Activated naive CD8-positive, alpha-beta T cell treated with anti-CD3 and anti-CD28 coated beads, Interleukin-2, amount 50 U/mL, for 24 hours (primary cell): ENCODE measurements around the gene AHCYL2.
"Not testable (repeated sequence)": the region's sequence is repeated elsewhere in the genome, so short reads cannot be mapped to it uniquely, and the experiment has no call there.

ENCODE experiments used
- ATAC-seq: fragments of 150-1000 bp; cut with Tn5 transposase; one replicate; pipeline ENCODE4 v1.10.0; 2021
- DNase-seq: peaks from one replicate; pipeline ENCODE4 v3.0.0; 2021
- H3K27ac Mint-ChIP-seq: one replicate; pipeline ENCODE4 v1.8.0; 2021; ENCODE audit warnings: mild to moderate bottlenecking, mixed read lengths
- H3K27me3 Mint-ChIP-seq: one replicate; pipeline ENCODE4 v1.8.0; 2021; ENCODE audit warnings: mixed read lengths
- H3K36me3 Mint-ChIP-seq: one replicate; pipeline ENCODE4 v1.8.0; 2021; ENCODE audit warnings: low read depth, mixed read lengths
- H3K4me1 Mint-ChIP-seq: one replicate; pipeline ENCODE4 v1.8.0; 2021; ENCODE audit warnings: mixed read lengths
- H3K4me3 Mint-ChIP-seq: one replicate; pipeline ENCODE4 v1.8.0; 2021; ENCODE audit warnings: mild to moderate bottlenecking, moderate library complexity, mixed read lengths
- H3K9me3 Mint-ChIP-seq: one replicate; pipeline ENCODE4 v1.8.0; 2021; ENCODE audit warnings: mixed read lengths

The AHCYL2 gene

GRCh38 chr7:129216821-129217416 lies 7.9 kb upstream of the AHCYL2 start:
- not testable (repeated sequence) for H3K9me3 Mint-ChIP-seq, H3K4me1 Mint-ChIP-seq, H3K4me3 Mint-ChIP-seq, H3K36me3 Mint-ChIP-seq, DNase-seq, H3K27me3 Mint-ChIP-seq, ATAC-seq, H3K27ac Mint-ChIP-seq

GRCh38 chr7:129218514-129219062 lies 6.2 kb upstream of the AHCYL2 start:
- H3K36me3 Mint-ChIP-seq = no peaks in the 10 kb centered on the region
- H3K9me3 Mint-ChIP-seq = no peaks in the 10 kb centered on the region
- H3K27me3 Mint-ChIP-seq = peaks cover 3% of the 10 kb centered on the region
- DNase-seq = peak; percentile 82
- H3K4me3 Mint-ChIP-seq = no peak overlapping the region
- peaks cover 14% of the 10 kb centered on the region for H3K4me1 Mint-ChIP-seq
- ATAC-seq = peak; percentile 84
- no peak overlapping the region for H3K27ac Mint-ChIP-seq

GRCh38 chr7:129219166-129219565 lies 5.7 kb upstream of the AHCYL2 start:
- peaks cover 17% of the 10 kb centered on the region for H3K4me1 Mint-ChIP-seq
- not testable (repeated sequence) for H3K9me3 Mint-ChIP-seq, H3K27ac Mint-ChIP-seq, ATAC-seq, H3K27me3 Mint-ChIP-seq, DNase-seq, H3K4me3 Mint-ChIP-seq, H3K36me3 Mint-ChIP-seq

- ATAC-seq (no peak), DNase-seq (no peak)
- peaks cover 32% of the 10 kb centered on the region for H3K4me1 Mint-ChIP-seq
- H3K36me3 Mint-ChIP-seq = no peaks in the 10 kb centered on the region
- peak overlapping the region; percentile 50 for H3K4me3 Mint-ChIP-seq
- peak overlapping the region; percentile 31 for H3K27ac Mint-ChIP-seq
- H3K9me3 Mint-ChIP-seq = no peaks in the 10 kb centered on the region
- H3K27me3 Mint-ChIP-seq = peaks cover 3% of the 10 kb centered on the region
Measured at GRCh38 chr7:129222064-129222463, 2.8 kb upstream of the AHCYL2 start.

GRCh38 chr7:129225206-129225930 lies 538 bp downstream of the AHCYL2 start:
- ATAC-seq = peak; percentile 34
- peaks cover 32% of the 10 kb centered on the region for H3K4me1 Mint-ChIP-seq
- no peaks in the 10 kb centered on the region for H3K9me3 Mint-ChIP-seq

GRCh38 chr7:129225931-129226572 lies 1.2 kb downstream of the AHCYL2 start:
- Mint-ChIP-seq H3K27me3 (no peaks in the 10 kb centered on the region), H3K4me3 (peak overlapping the region; percentile 89), H3K4me1 (peaks cover 32% of the 10 kb centered on the region), H3K27ac (peak overlapping the region; percentile 49), H3K9me3 (no peaks in the 10 kb centered on the region), H3K36me3 (no peaks in the 10 kb centered on the region)
- no peak for ATAC-seq
- DNase-seq = no peak

More at GRCh38 chr7:129225206-129225930, 538 bp downstream of the AHCYL2 start:
- DNase-seq = peak; percentile 62
- H3K27ac Mint-ChIP-seq = peak overlapping the region; percentile 49
- H3K4me3 Mint-ChIP-seq = peak overlapping the region; percentile 89
- no peaks in the 10 kb centered on the region for H3K36me3 Mint-ChIP-seq
- no peaks in the 10 kb centered on the region for H3K27me3 Mint-ChIP-seq

GRCh38 chr7:129227646-129228578 lies 3.1 kb downstream of the AHCYL2 start:
- Mint-ChIP-seq H3K4me3 (no peak overlapping the region), H3K27me3 (no peaks in the 10 kb centered on the region), H3K27ac (no peak overlapping the region), H3K9me3 (no peaks in the 10 kb centered on the region), H3K4me1 (peaks cover 22% of the 10 kb centered on the region), H3K36me3 (no peaks in the 10 kb centered on the region)
- ATAC-seq (no peak), DNase-seq (no peak)

- DNase-seq = no peak
- no peaks in the 10 kb centered on the region for H3K9me3 Mint-ChIP-seq
- no peak overlapping the region for H3K27ac Mint-ChIP-seq
- no peak overlapping the region for H3K4me3 Mint-ChIP-seq
- peaks cover 17% of the 10 kb centered on the region for H3K4me1 Mint-ChIP-seq
- H3K36me3 Mint-ChIP-seq = no peaks in the 10 kb centered on the region
- ATAC-seq = no peak
- no peaks in the 10 kb centered on the region for H3K27me3 Mint-ChIP-seq
Measured at GRCh38 chr7:129228633-129229032, 3.8 kb downstream of the AHCYL2 start.

- Mint-ChIP-seq H3K27me3 (no peaks in the 10 kb centered on the region), H3K9me3 (no peaks in the 10 kb centered on the region), H3K36me3 (peaks cover 7% of the 10 kb centered on the region), H3K4me1 (peaks cover 2% of the 10 kb centered on the region), H3K27ac (no peak overlapping the region), H3K4me3 (no peak overlapping the region)
- ATAC-seq (no peak), DNase-seq (no peak)
Measured at GRCh38 chr7:129231666-129232065, 6.8 kb downstream of the AHCYL2 start.

- no peak for DNase-seq
- Mint-ChIP-seq H3K4me1 (no peaks in the 10 kb centered on the region), H3K36me3 (peaks cover 7% of the 10 kb centered on the region), H3K9me3 (no peaks in the 10 kb centered on the region), H3K27ac (no peak overlapping the region), H3K27me3 (no peaks in the 10 kb centered on the region), H3K4me3 (no peak overlapping the region)
- ATAC-seq = no peak
Measured at GRCh38 chr7:129238546-129238945, 13.7 kb downstream of the AHCYL2 start.

GRCh38 chr7:129240119-129240820 lies 15.4 kb downstream of the AHCYL2 start:
- Mint-ChIP-seq H3K27ac (no peak overlapping the region), H3K27me3 (no peaks in the 10 kb centered on the region), H3K4me3 (no peak overlapping the region), H3K4me1 (no peaks in the 10 kb centered on the region), H3K9me3 (peaks cover 8% of the 10 kb centered on the region), H3K36me3 (peaks cover 10% of the 10 kb centered on the region)
- ATAC-seq (no peak), DNase-seq (no peak)

- H3K27me3 Mint-ChIP-seq = no peaks in the 10 kb centered on the region
- ATAC-seq (no peak), DNase-seq (no peak)
- H3K27ac Mint-ChIP-seq = no peak overlapping the region
- no peak overlapping the region for H3K4me3 Mint-ChIP-seq
- H3K36me3 Mint-ChIP-seq = peaks cover 15% of the 10 kb centered on the region
- H3K4me1 Mint-ChIP-seq = no peaks in the 10 kb centered on the region
- peaks cover 12% of the 10 kb centered on the region for H3K9me3 Mint-ChIP-seq
Measured at GRCh38 chr7:129244220-129244619, 19.4 kb downstream of the AHCYL2 start.

- Mint-ChIP-seq H3K27ac (no peak overlapping the region), H3K4me1 (no peaks in the 10 kb centered on the region), H3K9me3 (peaks cover 12% of the 10 kb centered on the region), H3K27me3 (no peaks in the 10 kb centered on the region), H3K4me3 (no peak overlapping the region), H3K36me3 (peaks cover 15% of the 10 kb centered on the region)
- ATAC-seq (no peak), DNase-seq (no peak)
Measured at GRCh38 chr7:129245533-129245932, 20.7 kb downstream of the AHCYL2 start.
